ENCODE measurements around the gene GPS1.

GPS1 gene

GRCh38 chr17:82079001-82079677 is 27.4 kb downstream of the GPS1 start:
- DNase-seq (ENCODE audit: low read depth): no peak

GRCh38 chr17:82080048-82080788 is 28.5 kb downstream of the GPS1 start:
- no peak for DNase-seq (ENCODE audit: low read depth)

- no peak for DNase-seq (ENCODE audit: low read depth)
Measured at GRCh38 chr17:82080789-82081464, 29.2 kb downstream of the GPS1 start.

- DNase-seq (ENCODE audit: low read depth): no peak
Measured at GRCh38 chr17:82081546-82081945, 29.8 kb downstream of the GPS1 start.

DNA sequence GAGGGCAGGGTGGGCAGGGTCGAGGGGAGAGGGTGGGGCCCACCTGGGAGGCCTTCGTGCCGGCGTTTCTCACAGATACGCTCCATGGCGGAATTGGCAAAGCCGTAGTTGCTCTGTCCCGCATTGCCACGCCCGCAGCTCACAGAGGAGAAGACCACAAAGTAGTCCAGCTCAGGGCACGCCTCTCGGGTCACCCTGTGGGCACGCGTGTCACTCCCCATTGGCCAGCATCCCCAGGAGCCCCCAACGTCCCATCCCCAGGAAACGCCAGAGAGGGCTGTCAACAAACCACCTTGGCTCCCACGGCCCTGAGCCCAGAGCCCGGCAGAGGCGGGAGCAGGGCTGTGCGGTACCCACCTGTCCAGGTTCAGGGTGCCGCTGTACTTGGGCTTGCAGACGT is 30.3 kb downstream of the GPS1 start:
- no peak for DNase-seq (ENCODE audit: low read depth)

DNA sequence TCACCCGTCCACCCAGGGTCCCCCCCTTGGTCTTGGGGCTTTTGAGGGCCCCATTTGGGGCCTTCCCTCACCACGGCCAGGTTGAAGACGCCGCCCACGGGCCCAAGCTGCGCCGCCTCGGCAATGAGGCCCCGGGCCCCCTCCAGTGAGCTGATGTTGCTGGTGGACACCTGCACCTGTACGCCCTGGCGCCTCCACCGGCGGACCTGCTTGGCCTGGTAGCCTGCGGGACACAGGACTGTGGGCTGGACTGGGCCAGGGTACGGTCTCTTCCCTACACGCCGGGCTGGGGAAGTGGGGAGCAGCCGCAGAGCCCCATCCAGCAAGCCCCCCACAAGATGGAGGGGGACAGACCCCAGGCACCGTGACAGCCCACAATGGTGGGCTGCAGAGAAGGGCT is 30.8 kb downstream of the GPS1 start:
- no peak for DNase-seq (ENCODE audit: low read depth)

DNA sequence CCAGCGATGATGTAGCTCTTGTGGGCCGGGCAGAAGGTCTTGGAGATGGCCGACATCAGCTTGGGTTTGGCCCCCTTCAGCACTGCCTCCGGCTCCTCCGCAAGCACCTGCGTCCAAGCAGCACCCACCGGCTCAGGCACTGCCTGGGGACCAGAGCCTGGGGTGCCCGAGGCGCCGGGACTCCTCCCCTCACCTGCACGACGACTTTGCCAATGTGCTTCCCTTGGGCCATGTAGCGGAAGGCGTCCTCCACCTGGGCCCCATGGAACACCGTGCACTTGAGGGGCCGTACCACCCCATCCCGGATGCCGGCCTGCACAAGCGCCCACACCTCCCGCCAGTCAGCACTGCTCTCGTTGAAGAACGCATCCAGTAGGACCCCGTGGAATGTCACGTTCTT is 31.3 kb downstream of the GPS1 start:
- no peak for DNase-seq (ENCODE audit: low read depth)

DNA sequence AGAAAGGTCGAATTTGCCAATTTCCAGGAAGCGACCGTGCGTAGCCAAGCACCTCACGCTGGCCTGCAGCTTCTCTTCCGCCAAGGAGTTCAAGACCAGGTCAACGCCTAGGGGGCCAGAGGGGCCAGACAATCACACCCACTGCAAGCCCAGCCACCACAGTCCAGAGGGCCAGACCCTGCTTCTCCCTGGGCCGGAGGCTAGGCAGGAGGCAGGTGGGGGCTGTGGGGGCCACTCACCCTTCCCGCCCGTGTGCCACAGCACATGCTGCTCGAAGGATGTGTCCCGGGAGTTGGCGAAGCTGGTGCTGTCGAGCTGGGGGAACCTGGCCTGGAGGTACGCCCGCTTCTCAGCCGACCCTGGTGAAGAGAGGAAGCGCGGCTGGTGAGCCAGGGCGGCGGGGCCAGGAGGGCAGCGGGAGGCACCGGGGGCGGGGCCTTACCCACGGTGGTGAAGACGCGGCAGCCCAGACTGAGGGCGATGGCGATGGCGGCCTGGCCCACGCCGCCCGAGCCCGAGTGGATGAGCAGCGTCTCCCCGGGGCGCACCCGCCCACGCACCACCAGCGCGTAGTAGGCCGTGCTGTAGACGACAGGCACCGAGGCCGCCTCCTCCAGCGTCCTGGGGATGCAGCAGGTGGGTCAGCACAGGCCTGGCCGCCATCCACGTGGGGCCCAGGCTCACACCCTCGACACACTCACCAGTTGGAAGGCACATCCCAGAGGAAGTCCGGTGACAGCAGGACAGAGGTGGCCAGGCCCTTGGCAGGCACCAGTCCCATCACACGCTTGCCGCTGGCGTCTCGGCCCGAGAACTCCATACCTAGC is 32.0 kb downstream of the GPS1 start:
- no peak for DNase-seq (ENCODE audit: low read depth)

- DNase-seq (ENCODE audit: low read depth): no peak
Measured at GRCh38 chr17:82084373-82085030, 32.8 kb downstream of the GPS1 start.

DNA sequence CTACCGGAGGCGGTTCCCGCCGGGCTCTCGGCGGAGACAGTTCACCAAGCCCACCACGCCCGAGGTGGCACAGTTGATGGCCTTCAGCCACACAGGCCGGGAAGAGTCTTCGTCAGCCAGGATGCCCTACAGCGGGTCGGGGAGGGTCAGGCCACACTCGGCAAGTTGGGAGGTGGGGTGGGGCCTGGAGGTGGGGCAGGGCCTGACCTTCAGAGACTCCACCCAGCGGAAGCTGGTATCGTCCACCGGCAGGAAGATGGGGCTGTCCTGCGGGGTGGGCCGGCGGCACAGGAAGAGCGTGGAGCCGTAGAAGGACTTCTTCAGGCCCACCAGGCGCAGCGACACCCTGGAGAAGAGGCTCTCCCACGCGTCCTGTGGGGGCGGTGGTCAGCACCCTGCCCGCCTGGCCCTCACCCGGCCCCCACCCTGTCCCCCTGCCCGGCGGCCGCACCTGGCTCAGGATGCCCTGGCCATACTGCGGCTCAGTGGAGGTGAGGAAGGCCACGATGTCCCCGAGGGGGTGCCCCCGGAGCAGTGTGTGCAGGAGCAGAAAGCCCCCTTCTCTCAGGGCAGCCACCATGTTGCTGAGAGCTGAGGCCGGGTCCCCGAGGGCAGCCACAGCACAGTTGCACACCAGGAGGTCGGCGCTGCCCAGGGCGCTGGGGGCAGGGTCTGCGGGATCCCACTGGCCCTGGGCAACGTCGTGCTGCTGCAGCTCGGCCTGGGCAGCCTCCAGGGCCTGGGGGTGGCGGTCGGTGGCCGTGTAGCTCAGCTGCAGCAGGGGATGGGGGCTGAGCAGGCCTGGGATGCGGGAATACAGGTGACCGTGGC is 33.5 kb downstream of the GPS1 start:
- DNase-seq (ENCODE audit: low read depth): no peak

DNA sequence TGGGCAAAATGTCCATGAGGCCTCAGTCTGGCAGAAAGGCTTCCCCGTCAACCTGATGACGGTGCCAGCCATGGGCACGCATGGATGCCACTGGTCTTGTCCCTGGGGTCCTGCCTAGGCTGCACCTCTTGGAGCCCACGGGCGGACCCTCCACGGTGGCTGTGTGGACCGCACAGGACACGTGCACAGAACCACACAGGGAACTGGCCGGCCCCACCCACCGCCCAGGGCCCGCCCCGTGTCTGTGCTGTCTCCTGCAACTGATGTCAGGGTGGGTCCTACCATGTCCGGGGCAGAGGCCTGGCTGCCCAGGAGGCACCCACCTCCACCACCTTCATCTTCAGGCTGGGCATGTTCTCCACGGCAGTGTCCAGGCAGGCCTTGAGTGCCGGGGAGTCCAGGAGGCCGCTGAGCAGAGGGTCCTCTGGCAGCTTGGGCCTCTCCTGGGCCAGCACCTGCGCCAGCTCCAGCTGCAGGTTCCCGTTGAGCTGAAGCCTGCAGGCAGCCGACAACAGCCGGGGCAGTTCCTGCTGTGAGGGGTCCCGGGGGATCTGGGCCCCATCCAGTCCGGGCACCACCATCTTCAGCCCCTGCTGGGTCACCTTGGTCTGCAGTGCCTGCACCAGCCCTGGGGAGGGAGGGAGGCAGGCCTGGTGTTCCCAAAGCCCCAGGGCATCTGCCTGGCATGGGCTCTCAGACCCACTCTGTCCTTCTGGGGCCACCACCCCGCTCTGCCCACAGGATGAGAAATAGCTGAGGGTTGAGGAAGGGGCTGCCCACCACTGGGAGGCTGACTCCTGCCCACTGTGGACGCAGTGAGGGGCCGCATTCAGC is 34.5 kb downstream of the GPS1 start:
- no peak for DNase-seq (ENCODE audit: low read depth)

- DNase-seq (ENCODE audit: low read depth): no peak
Measured at GRCh38 chr17:82086941-82087906, 35.5 kb downstream of the GPS1 start.

GRCh38 chr17:82087961-82088837 is 36.5 kb downstream of the GPS1 start:
- no peak for DNase-seq (ENCODE audit: low read depth)

DNA sequence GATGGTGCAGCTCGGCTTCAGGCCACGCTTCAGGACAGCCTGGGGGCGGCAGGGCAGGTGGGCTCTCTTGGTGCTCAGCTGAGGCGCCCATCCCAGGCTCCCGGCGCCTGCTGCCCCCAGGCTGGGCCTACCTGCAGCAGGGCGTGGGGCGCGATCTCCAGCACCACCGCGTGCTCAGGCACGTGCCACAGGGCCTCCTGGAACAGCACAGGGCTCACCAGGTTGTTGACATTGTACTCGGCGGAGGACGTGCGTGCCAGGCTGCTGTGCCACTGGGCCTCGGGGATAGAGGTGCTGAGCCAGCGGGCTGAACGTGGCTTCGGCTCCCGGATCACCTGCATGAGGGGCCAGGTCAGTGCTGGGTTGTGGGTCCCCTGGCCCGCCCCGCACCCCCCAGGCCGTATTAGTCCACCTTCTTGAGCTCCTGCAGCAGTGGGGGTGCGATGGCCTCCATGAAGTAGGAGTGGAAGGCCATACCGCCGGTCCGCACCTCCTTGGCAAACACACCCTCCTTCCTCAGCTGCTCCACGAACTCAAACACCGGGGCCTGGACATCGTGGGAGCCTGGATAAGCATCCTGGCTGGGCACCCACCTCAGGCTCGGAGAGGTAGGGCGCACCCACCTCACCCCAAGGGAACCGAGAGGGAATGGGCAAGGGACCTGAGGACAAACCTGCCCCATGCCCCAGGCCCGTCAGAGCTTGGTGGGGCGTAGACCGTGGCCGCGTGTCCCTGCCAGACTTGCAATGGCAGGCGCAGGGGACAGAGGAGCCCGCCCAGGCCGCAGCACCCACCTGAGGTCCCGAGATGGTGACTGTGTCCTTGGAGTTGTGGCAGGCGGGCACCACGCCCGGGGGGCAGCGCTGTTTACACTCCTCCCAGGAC is 37.4 kb downstream of the GPS1 start:
- no peak for DNase-seq (ENCODE audit: low read depth)

DNA sequence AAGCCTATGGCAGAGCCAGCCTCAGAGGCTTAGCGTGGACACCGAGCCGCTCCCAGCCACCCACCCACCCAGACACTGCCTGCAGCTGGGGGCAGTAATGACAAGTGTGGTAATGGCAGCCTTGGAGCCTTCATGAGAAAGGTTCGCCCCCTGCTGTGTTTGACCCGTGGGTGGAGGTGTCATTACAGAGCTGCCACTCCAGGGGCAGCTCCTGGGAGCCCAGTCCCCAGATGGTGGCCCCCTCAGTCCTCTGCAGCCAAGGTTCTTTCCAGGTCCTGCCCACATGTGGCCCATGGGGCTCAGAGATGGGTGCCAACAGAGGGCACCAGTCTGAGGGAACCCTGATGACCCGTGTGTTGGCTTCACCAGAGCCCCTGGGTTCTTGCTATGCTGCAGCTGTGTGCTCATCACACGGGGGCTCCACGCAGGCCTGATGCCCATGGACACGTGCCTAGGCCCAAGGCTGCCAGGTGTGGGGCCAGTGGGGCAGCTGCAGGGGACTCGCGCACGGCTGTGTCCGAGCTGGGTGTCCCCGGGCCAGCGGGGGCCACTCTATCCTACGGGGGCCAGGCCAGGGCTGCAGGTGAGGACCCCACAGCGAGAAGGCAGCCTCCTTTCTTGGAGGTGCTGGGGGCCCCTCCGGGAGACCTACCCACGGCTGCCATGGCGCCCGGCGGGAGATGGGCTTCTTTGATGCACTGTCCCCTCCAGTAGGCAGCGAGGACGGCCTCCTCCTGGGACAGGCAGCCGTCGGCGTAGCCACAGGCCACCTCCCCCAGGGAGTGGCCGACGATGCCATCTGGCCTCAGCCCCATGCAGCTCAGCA is 38.2 kb downstream of the GPS1 start:
- DNase-seq (ENCODE audit: low read depth): no peak
